Activated CD8-positive, alpha-beta T cell treated with anti-CD3 and anti-CD28 coated beads for 36 hours (primary cell): ENCODE measurements around the gene TP63. TPM values are rescaled to one million over a fixed set of nuclear protein-coding genes. Genes with fewer than 3 reads are reported as not detected.

Source experiments
- ATAC-seq: fragments of 200-7000 bp; cut with Tn5 transposase; one replicate; pipeline ENCODE4 v1.10.0; 2021; ENCODE audit warnings: mild to moderate bottlenecking, moderate library complexity
- CTCF ChIA-PET: fragments of 350-600 bp; sonication (Branson Sonifier 250); formaldehyde crosslinking; loops from one replicate; lab custom pipeline; 2021; ENCODE audit warnings: antibody characterized with exemption; lab: Charles Lee
- POLR2A ChIA-PET: fragments of 350-600 bp; sonication (Branson Sonifier 250); formaldehyde crosslinking; loops from one replicate; lab custom pipeline; 2021; ENCODE audit warnings: antibody characterized with exemption; lab: Charles Lee
- DNase-seq: peaks from one replicate; pipeline ENCODE4 v3.0.0-alpha.2; 2020
- H3K27ac Mint-ChIP-seq: one replicate; pipeline ENCODE4 v1.8.0; 2021; ENCODE audit warnings: mild to moderate bottlenecking, mixed read lengths
- H3K27me3 Mint-ChIP-seq: one replicate; pipeline ENCODE4 v1.8.0; 2021; ENCODE audit warnings: mixed read lengths
- H3K36me3 Mint-ChIP-seq: one replicate; pipeline ENCODE4 v1.8.0; 2021; ENCODE audit warnings: low read depth, mixed read lengths
- H3K4me1 Mint-ChIP-seq: one replicate; pipeline ENCODE4 v1.8.0; 2021; ENCODE audit warnings: low read depth, mixed read lengths
- H3K4me3 Mint-ChIP-seq: one replicate; pipeline ENCODE4 v1.8.0; 2021; ENCODE audit warnings: mild to moderate bottlenecking, moderate library complexity, mixed read lengths
- H3K9me3 Mint-ChIP-seq: one replicate; pipeline ENCODE4 v1.8.0; 2021; ENCODE audit warnings: mixed read lengths
- CTCF ChIP-seq: fragments of 200-600 bp; IDR thresholded peaks from one replicate; pipeline ENCODE4 v1.8.0; 2022; ENCODE audit warnings: antibody characterized with exemption, mild to moderate bottlenecking
- intact Hi-C: fragments of 100-400 bp; cut with micrococcal nuclease; formaldehyde crosslinking; loops from one replicate; pipeline ENCODE4 v1.10.0; 2022
- total RNA-seq, 2 experiments: library from RNA; stranded (reverse); gene quantifications; one replicate each; pipeline ENCODE4 v1.2.3, GENCODE V29; 2021

The TP63 gene
- total RNA-seq, 2 experiments from 2014 or later: 0.07 to 0.23 TPM

- H3K27ac Mint-ChIP-seq: no peak overlapping the region
- no peaks in the 10 kb centered on the region for H3K36me3 Mint-ChIP-seq
- no peak for ATAC-seq
- H3K9me3 Mint-ChIP-seq: no peaks in the 10 kb centered on the region
- intact Hi-C loops: no loop called here
- ChIA-PET CTCF (no interaction called here), POLR2A (no interaction called here)
- TF ChIP-seq CTCF: no peak
- H3K27me3 Mint-ChIP-seq: no peaks in the 10 kb centered on the region
- peaks cover 5% of the 10 kb centered on the region for H3K4me1 Mint-ChIP-seq
- H3K4me3 Mint-ChIP-seq: no peak overlapping the region
- DNase-seq: no peak
Measured at GRCh38 chr3:189714991-189715961, 84.1 kb downstream of the TP63 start.

GRCh38 chr3:189718215-189718614 is 87.0 kb downstream of the TP63 start:
- Mint-ChIP-seq H3K36me3 (no peaks in the 10 kb centered on the region), H3K27me3 (no peaks in the 10 kb centered on the region), H3K4me1 (peaks cover 5% of the 10 kb centered on the region), H3K4me3 (no peak overlapping the region), H3K9me3 (no peaks in the 10 kb centered on the region), H3K27ac (no peak overlapping the region)
- ChIA-PET CTCF (no interaction called here), POLR2A (no interaction called here)
- DNase-seq (no peak), ATAC-seq (no peak)
- TF ChIP-seq CTCF: no peak
- intact Hi-C loops: no loop called here

- ChIA-PET CTCF (no interaction called here), POLR2A (no interaction called here)
- H3K9me3 Mint-ChIP-seq: no peaks in the 10 kb centered on the region
- intact Hi-C loops: no loop called here
- no peak for DNase-seq
- no peaks in the 10 kb centered on the region for H3K36me3 Mint-ChIP-seq
- no peak for ATAC-seq
- no peak overlapping the region for H3K4me3 Mint-ChIP-seq
- H3K27me3 Mint-ChIP-seq: no peaks in the 10 kb centered on the region
- H3K27ac Mint-ChIP-seq: no peak overlapping the region
- no peak for TF ChIP-seq CTCF
- no peaks in the 10 kb centered on the region for H3K4me1 Mint-ChIP-seq
Measured at GRCh38 chr3:189720736-189721417, 89.7 kb downstream of the TP63 start.

- intact Hi-C loops: no loop called here
- ATAC-seq: no peak
- POLR2A ChIA-PET: no interaction called here
- no peak for TF ChIP-seq CTCF
- CTCF ChIA-PET: no interaction called here
- H3K36me3 Mint-ChIP-seq: no peaks in the 10 kb centered on the region
- no peak overlapping the region for H3K4me3 Mint-ChIP-seq
- no peak for DNase-seq
- no peaks in the 10 kb centered on the region for H3K27me3 Mint-ChIP-seq
- H3K9me3 Mint-ChIP-seq: no peaks in the 10 kb centered on the region
- no peak overlapping the region for H3K27ac Mint-ChIP-seq
- H3K4me1 Mint-ChIP-seq: no peaks in the 10 kb centered on the region
Measured at GRCh38 chr3:189721873-189722665, 90.9 kb downstream of the TP63 start.
